HG03575 (cell line): ENCODE results near the gene OR6N1.

Experiments
- ATAC-seq: cut with Tn5 transposase; IDR thresholded peaks from one replicate; pipeline ENCODE4 v1.9.1; 2021; ENCODE audit not compliant: unreplicated experiment, insufficient number of reproducible peaks, low FRiP score; ENCODE audit errors: extremely low read depth

OR6N1 gene

GRCh38 chr1:158781104-158781503 lies 9.1 kb upstream of the OR6N1 start, which contains the start of gene OR6N2:
TSS of gene OR6N2 (minus strand) at chr1:158781204. CDS start at chr1:158777635, 3,569 bp downstream.
- no peak for ATAC-seq

DNA sequence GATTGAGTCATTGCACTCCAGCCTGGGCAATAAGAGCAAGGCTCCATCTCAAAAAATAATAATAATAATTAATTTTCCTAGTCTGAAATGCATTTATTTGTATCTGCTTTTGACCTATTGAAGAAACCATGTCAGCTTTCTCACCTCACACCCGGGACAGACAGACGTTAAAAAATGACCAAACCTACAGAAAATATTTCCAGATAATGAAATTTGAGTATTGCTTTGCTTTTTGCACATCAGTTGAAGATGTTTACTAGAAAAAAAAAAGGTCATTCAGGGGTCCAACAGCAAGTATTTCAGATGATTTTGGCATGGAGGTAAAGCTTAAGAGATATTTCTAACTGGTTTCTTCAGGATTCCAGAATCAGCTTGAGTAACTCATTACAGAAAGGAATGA lies 17.6 kb downstream of the OR6N1 start, which contains the start of gene OR6K6:
Gene OR6K6, plus strand, starts transcription at position 301 of the 400 bp plus-strand sequence. CDS start 168 bp downstream, outside the sequence.
- no peak for ATAC-seq

GRCh38 chr1:158752155-158752712 lies 19.8 kb downstream of the OR6N1 start:
- ATAC-seq: no peak

DNA sequence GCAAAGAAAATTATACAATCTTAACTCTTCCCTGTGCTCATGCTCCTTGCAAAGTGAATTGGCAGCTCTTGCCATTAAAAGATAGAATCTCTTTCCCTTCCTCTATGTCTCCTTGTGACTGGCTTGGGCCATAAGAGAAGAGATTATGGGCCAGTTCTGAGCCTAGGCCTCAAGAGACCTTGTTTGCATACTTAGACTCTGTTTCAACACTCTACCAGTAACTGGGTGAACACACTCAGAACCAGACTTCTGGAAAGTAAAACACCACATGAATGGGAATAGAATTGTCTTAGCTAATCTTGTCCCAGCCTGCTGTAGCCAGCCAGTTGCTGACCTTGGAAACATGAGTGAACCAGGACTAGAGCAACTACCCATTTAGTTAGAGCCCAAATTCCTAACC lies 36.1 kb downstream of the OR6N1 start:
- ATAC-seq: no peak

GRCh38 chr1:158732524-158732923 lies 39.5 kb downstream of the OR6N1 start:
- no peak for ATAC-seq

- ATAC-seq: no peak
Observed at GRCh38 chr1:158731707-158732106, 40.3 kb downstream of the OR6N1 start.

- ATAC-seq: no peak
Observed at GRCh38 chr1:158730453-158730852, 41.5 kb downstream of the OR6N1 start.

DNA sequence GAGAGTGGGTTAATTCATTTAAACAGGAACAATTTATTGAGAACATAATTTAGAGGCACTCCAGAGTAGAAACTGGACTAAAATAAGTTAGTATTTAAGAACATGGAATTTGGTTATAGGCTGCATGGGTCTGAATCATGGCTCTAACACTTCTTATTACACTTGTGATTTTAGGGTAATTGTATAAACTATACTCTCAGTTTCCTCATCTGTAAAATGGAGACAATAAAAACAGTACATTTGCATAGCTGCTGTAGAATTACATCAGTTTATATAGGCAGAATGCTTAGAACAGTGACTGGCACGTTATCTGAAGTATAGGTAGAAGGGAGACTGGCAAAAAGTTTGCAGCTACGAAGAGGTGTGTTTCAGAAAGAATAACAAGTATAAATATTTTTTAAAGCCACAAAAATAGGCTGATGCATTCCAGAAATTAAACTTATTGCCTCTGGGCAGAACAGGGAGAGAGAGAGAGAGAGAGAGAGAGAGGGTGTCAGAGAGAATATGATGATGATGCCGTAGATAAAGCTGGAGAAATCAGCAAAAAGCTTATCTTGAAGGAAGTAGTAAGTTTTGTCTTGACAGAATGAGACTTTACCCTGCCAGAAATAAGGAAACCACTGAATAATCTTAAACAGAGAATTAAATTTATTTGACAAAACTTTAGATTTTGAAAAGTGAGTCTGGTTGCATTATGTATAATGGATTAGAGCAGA lies 43.3 kb downstream of the OR6N1 start:
- ATAC-seq: no peak

DNA sequence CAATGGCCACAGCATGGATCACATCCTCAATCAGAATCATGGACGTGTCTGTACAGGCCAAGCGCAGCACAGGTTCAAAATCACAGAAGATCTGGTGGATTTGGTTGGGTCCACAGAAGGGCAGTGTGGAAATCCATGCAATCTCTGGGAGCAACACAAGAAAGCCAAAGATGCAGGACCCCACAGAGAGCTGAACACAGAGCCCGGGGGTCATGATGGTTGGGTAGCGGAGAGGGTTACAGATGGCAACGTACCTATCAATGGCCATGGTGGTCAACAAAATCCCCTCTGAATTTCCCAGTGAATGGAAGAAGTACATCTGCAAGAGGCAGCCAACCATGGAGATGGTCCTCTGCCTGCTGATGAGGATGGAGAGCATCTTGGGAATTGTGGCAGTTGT lies 47.6 kb downstream of the OR6N1 start:
- no peak for ATAC-seq

DNA sequence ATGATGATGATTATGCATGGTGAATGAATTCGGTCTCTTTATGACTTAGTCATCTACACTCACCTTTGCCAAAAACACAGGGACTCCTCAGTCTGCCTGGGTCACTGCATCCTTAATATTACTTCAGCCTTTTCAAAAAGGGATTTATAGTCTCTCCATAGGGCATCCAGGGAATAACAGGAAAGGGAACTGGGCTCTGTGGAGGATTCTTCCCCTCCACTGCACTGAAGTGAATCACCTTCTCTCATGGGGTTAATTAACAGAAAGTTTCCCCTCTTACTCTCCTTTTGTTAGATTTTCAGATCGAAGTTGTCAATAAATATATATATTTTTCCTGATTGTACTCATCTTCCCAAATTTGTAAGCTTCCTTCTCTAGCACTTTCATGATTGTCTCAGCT lies 51.4 kb downstream of the OR6N1 start, which contains the start of gene OR6K3:
Gene OR6K3, minus strand, starts transcription at position 101 of the 400 bp plus-strand sequence. CDS start 2,605 bp downstream, outside the sequence.
- no peak for ATAC-seq

DNA sequence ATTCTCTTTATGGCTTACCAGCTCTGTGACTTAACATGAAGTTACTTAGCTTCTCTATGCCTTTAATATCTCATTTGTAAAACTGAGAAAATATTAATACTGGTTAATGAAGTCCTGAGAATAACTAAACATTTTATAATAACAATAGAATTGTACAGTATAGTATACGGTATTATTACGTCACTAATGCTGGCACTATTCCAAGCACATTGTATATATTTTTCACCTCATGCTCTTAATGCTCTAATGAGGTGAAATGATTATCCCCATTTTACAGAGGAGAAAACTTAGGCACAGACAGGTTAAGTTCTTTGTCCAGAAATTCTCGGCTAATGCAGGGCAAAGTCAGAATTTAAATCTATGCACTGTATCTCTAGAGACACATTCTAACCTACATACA lies 52.3 kb downstream of the OR6N1 start:
- no peak for ATAC-seq

- ATAC-seq: no peak
Observed at GRCh38 chr1:158717344-158717743, 54.7 kb downstream of the OR6N1 start.

DNA sequence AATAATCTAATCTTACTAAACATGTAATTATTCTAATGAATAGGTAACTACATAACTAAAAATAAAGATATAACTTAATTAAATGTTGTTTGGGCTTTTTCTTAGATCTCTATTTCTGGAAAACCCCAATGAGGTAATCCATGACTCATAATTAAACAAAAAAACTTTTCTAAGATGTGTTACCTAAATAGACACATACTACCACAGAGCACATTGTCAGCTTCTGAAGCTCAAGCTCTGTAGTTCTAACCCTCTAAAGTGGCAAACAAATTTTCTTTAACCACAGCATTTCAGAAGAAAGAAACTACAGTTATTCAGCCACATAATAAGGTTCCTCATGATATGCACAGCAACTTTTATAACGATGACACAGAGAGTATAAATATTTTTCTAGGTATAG lies 55.7 kb downstream of the OR6N1 start:
- ATAC-seq: no peak

- no peak for ATAC-seq
Observed at GRCh38 chr1:158714754-158715153, 57.2 kb downstream of the OR6N1 start.
